ENCODE measurements around the gene ARHGEF1. TPM values are rescaled to one million over a fixed set of nuclear protein-coding genes. Genes with fewer than 3 reads are reported as not detected.

The ARHGEF1 gene
- total and polyA plus RNA-seq, 2 donors (not counting 1 experiment from before 2014, with no cell fraction given), result 646 to 886 TPM

DNA sequence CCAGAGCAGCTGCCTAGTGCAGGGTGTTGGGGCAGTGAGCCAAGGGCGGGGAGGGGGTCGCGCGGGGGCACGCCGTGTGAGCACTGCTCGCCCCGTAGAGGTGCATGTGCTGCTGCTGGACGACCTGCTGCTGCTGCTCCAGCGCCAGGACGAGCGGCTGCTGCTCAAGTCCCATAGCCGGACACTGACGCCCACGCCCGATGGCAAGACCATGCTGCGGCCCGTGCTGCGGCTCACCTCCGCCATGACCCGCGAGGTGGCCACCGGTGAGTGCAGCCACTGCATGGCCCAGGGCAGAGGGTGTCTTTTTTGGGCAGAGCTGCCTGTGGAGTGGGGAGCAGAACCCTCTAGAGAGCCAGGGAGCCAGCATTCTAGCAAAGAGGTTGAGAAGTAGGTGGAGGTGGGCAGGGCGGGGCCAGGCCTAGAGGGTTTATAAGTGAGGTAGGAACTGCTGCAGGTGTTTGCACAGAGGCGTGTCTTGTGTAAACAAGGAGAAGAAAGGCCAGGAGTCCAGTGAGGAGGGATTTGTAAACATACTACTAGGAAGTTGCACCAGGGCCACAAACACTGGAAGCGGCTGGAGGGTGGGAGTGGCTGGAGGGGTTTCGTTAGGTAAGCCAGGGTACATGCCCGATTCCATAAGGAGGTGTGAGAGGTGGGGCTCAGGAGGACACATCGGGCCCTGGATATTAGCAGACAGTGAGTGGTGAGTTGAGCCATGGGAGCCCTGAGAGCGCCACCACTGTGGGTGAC, 21.3 kb downstream of the ARHGEF1 start:
- Mint-ChIP-seq H3K9me3 (ENCODE audit: insufficient read depth) (no peaks in the 10 kb centered on the region), H3K4me3 (no peak overlapping the region), H3K27me3 (no peaks in the 10 kb centered on the region), H3K4me1 (peaks cover 2% of the 10 kb centered on the region), H3K27ac (no peak overlapping the region)
- Histone ChIP-seq H2AFZ (ENCODE audit: insufficient read depth, low read depth, low read length, poor library complexity, severe bottlenecking) (no peak overlapping the region), H3K27ac (ENCODE audit: low read length in 2 of 2) (no peak overlapping the region), H3K27me3 (replicated peaks in 1 of 4; ENCODE audit: control extremely low read depth in 1 of 4, control insufficient read depth in 3 of 4, insufficient read depth in 4 of 4, low read length in 3 of 4) (no peaks in the 10 kb centered on the region), H3K9me3 (ENCODE audit: control extremely low read depth in 1 of 3, control insufficient read depth in 2 of 3, insufficient read depth in 1 of 3, low read length in 2 of 3) (no peaks in the 10 kb centered on the region), H3K36me3 (replicated peaks in 1 of 2; ENCODE audit: control extremely low read depth in 1 of 2, control insufficient read depth in 1 of 2, extremely low read depth in 1 of 2, insufficient read depth in 2 of 2, low read length in 1 of 2) (peaks cover 6 to 73% of the 10 kb centered on the region in 2 experiments), H3K4me1 (ENCODE audit: control insufficient read depth in 2 of 2, insufficient read depth in 2 of 2, low read length in 2 of 2) (no peaks in the 10 kb centered on the region), H3K79me2 (ENCODE audit: control insufficient read depth, insufficient read depth, low read length) (peaks cover 11% of the 10 kb centered on the region), H3K4me2 (replicated peaks; ENCODE audit: low read depth, low read length, poor library complexity, severe bottlenecking) (no peak overlapping the region), H3K4me3 (ENCODE audit: control extremely low read depth in 1 of 5, extremely low read depth in 1 of 5, insufficient read depth in 1 of 5, low read depth in 2 of 5, low read length in 4 of 5) (no peak overlapping the region), H4K20me1 (ENCODE audit: control insufficient read depth, insufficient read depth, low read length, poor library complexity, severe bottlenecking) (peaks cover 95% of the 10 kb centered on the region), H3K9ac (ENCODE audit: low read length) (no peak overlapping the region)
- DNase-seq (no peak), ATAC-seq (ENCODE audit: low read depth) (no peak)
- WGBS (ENCODE audit: insufficient coverage), result 99% methylated on average over 29 of the region's 30 CpGs
- TF ChIP-seq, protein P1, sequence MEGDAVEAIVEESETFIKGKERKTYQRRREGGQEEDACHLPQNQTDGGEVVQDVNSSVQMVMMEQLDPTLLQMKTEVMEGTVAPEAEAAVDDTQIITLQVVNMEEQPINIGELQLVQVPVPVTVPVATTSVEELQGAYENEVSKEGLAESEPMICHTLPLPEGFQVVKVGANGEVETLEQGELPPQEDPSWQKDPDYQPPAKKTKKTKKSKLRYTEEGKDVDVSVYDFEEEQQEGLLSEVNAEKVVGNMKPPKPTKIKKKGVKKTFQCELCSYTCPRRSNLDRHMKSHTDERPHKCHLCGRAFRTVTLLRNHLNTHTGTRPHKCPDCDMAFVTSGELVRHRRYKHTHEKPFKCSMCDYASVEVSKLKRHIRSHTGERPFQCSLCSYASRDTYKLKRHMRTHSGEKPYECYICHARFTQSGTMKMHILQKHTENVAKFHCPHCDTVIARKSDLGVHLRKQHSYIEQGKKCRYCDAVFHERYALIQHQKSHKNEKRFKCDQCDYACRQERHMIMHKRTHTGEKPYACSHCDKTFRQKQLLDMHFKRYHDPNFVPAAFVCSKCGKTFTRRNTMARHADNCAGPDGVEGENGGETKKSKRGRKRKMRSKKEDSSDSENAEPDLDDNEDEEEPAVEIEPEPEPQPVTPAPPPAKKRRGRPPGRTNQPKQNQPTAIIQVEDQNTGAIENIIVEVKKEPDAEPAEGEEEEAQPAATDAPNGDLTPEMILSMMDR (IDR thresholded peaks at IDR 0.05), result no peak
- no peak for TF ChIP-seq EZH2 (IDR thresholded peaks at IDR 0.05; ENCODE audit: borderline replicate concordance, insufficient read depth, low read depth, low read length, poor library complexity, severe bottlenecking)
- CTCF ChIA-PET, result interaction anchor here (1.0 to 1.3 kb wide), 2 partner anchors 13 to 42 kb away, joined by 3 read pairs; no protein-coding TSS in a partner anchor
- intact Hi-C loops (cut with micrococcal nuclease), result no loop called here
- POLR2A ChIA-PET, result interaction anchor here (1.4 kb wide), 1 partner anchor 55 kb away, joined by 3 read pairs; the partner anchor contains the start of gene RABAC1
